Measurements from ENCODE around the gene IVNS1ABP. TPM values are rescaled to one million over a fixed set of nuclear protein-coding genes. Genes with fewer than 3 reads are reported as not detected.

IVNS1ABP gene
- total and polyA plus RNA-seq, 2 of the 13 experiments (the other 11 are each of a cell fraction or from before 2014, with no cell fraction given), result 49.1 to 51.7 TPM

- TF ChIP-seq ZNF282 (IDR thresholded peaks at IDR 0.05; ENCODE audit: partially characterized antibody) (no peak), ZNF251 (CRISPR knock-in tag; IDR thresholded peaks at IDR 0.05) (no peak), ZSCAN22 (CRISPR knock-in tag; IDR thresholded peaks at IDR 0.05) (no peak), ZNF263 (CRISPR knock-in tag; IDR thresholded peaks at IDR 0.05) (no peak), ZNF512 (CRISPR knock-in tag; IDR thresholded peaks at IDR 0.05) (no peak)
Observed at GRCh38 chr1:185309566-185309965, 7.5 kb downstream of the IVNS1ABP start (continued).

GRCh38 chr1:185308126-185308525 is 8.9 kb downstream of the IVNS1ABP start:
- BruUV-seq (replicated peaks), result no TSS peak
- ATAC-seq (no peak), DNase-seq (ENCODE audit: low spot score) (no peak), FAIRE-seq (no peak)
- no peak overlapping the region for H3K4me3 ChIP-seq (replicated peaks in 1 of 3; ENCODE audit: insufficient read depth in 1 of 3, low read depth in 2 of 3, low read length in 3 of 3)
- TF ChIP-seq ZSCAN25 (CRISPR knock-in tag; IDR thresholded peaks at IDR 0.05) (no peak), JDP2 (CRISPR knock-in tag; IDR thresholded peaks at IDR 0.05; ENCODE audit: borderline replicate concordance) (no peak), TAF15 (IDR thresholded peaks at IDR 0.05; ENCODE audit: low read depth, low read length, poor library complexity, severe bottlenecking) (no peak), ZNF382 (CRISPR knock-in tag; IDR thresholded peaks at IDR 0.05; ENCODE audit: borderline replicate concordance) (no peak), ATM (IDR thresholded peaks at IDR 0.05; ENCODE audit: borderline replicate concordance) (no peak), ZBTB40 (IDR thresholded peaks at IDR 0.05) (peak; percentile 36; the same call in 1 of the 2 replicates), ZBTB40 (CRISPR knock-in tag; IDR thresholded peaks at IDR 0.05) (peak; percentile 22; the same call in 1 of the 2 replicates)
- no peak overlapping the region for H3K4me2 ChIP-seq (ENCODE audit: low read depth, low read length)
- peaks cover 17% of the 10 kb centered on the region for H4K20me1 ChIP-seq (ENCODE audit: insufficient read depth, low read length)
- ChIA-PET CTCF (ENCODE audit: low intra/inter-chr PET ratio, low total read pairs) (no interaction called here), POLR2A (no interaction called here)
- WGBS (ENCODE audit: low lambda C conversion rate), result 96% methylated on average over 1 of the region's 1 CpG
- peaks cover 29% of the 10 kb centered on the region for H3K79me2 ChIP-seq (ENCODE audit: insufficient read depth, low read length)
- H3K27me3 ChIP-seq (ENCODE audit: control insufficient read depth in 1 of 2, insufficient read depth in 2 of 2, low read length in 2 of 2), result no peaks in the 10 kb centered on the region
- intact Hi-C loops (cut with micrococcal nuclease; ENCODE audit: unreplicated experiment) (no loop called here), in situ Hi-C loops (cut with HindIII; ENCODE audit: extremely low pct_ligation_motif_present, low pct_unique_long_range_greater_than_20kb) (no loop called here)
- H3K4me1 ChIP-seq (ENCODE audit: insufficient read depth, low read length), result peaks cover 24% of the 10 kb centered on the region
- peaks cover 17 to 47% of the 10 kb centered on the region in 2 experiments for H3K36me3 ChIP-seq (replicated peaks in 1 of 2; ENCODE audit: control insufficient read depth in 1 of 2, insufficient read depth in 2 of 2, low read length in 2 of 2)
- H3K27ac ChIP-seq (ENCODE audit: extremely low read length, insufficient read depth, low read length), result no peak overlapping the region
- H3K9me3 ChIP-seq (ENCODE audit: low read length), result no peaks in the 10 kb centered on the region
- H3K9ac ChIP-seq (ENCODE audit: insufficient read depth, low read depth, low read length), result no peak overlapping the region
- no peak overlapping the region for H2AFZ ChIP-seq (ENCODE audit: low read length)

Measured in HepG2 (cell line).